ENCODE measurements around the gene AIG1. TPM values are rescaled to one million over a fixed set of nuclear protein-coding genes. Genes with fewer than 3 reads are reported as not detected.

Gene AIG1
- total RNA-seq, 1 experiment from 2014 or later = 51.1 TPM

DNA sequence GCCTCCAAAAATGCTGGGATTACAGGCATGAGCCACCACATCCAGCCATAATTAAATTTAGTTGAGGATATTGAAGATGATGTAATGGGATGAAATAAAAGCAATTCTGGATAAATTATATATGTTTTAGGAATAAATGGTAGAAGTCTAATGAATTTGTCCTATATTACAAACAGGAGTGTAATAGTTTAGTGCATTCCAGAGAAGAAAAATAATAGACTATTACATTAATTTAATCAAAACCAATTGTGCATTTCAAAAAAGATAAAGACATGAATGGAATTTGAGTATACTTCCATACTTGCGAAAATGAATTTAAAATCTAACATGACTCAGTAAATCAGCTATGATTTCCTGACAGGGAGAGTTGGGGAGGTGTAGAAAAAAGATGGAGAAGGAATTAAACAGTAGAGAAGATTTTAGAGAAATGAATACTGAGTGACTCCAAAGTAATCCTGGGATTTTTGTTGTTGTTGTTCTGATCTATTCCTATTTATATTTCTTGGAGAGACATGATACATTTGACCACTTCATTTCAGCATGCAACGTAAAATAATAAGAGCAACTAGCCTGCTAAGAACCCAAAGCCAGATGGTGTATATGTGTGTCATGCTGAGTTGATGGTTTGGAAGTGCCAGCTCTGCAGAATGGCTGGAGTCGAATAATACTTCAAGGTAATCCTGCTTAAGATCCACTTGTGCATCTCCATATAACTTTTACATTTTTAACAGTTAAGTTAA lies 67.4 kb downstream of the AIG1 start:
- DNase-seq (ENCODE audit: low read depth, low spot score) (no peak), ATAC-seq (no peak)
- intact Hi-C loops (cut with micrococcal nuclease) = no loop called here
- Histone ChIP-seq H3K9ac (ENCODE audit: low read length) (no peak overlapping the region), H3K79me2 (ENCODE audit: insufficient read depth, low read length) (no peaks in the 10 kb centered on the region), H2AFZ (ENCODE audit: low read depth, low read length, poor library complexity, severe bottlenecking) (no peak overlapping the region), H3K27me3 (ENCODE audit: insufficient read depth, low read length) (no peaks in the 10 kb centered on the region), H3K9me2 (ENCODE audit: insufficient read depth) (no peaks in the 10 kb centered on the region), H3K4me1 (ENCODE audit: control insufficient read depth in 1 of 2, insufficient read depth in 2 of 2, low read length in 2 of 2) (no peaks in the 10 kb centered on the region), H4K20me1 (ENCODE audit: insufficient read depth) (no peaks in the 10 kb centered on the region), H3K9me3 (ENCODE audit: control insufficient read depth in 1 of 2, insufficient read depth in 1 of 2, low read depth in 1 of 2, low read length in 2 of 2) (peaks cover 0 to 11% of the 10 kb centered on the region in 2 experiments; a peak in 1 of 4 replicates), H3K27ac (ENCODE audit: low read depth, low read length) (no peak overlapping the region), H3K36me3 (ENCODE audit: control insufficient read depth in 1 of 2, insufficient read depth in 2 of 2, low read length in 2 of 2) (no peaks in the 10 kb centered on the region), H3K4me3 (replicated peaks in 1 of 2; ENCODE audit: low read depth in 1 of 2, low read length in 2 of 2) (no peak overlapping the region), H3K4me2 (ENCODE audit: low read length) (no peak overlapping the region)
- BruUV-seq (replicated peaks) = no TSS peak
- ChIA-PET CTCF (no interaction called here), POLR2A (no interaction called here), RAD21 (ENCODE audit: low non-redundant PET in 1 of 2, low total read pairs in 2 of 2, uncharacterized antibody in 2 of 2, unreplicated experiment in 2 of 2) (no interaction called here)
- TF ChIP-seq EZH2phosphoT487 (IDR thresholded peaks at IDR 0.05; ENCODE audit: borderline replicate concordance) (no peak), TCF7L2 (IDR thresholded peaks at IDR 0.05; ENCODE audit: borderline replicate concordance, extremely low read depth, insufficient read depth, insufficient read length) (no peak), EGR1 (IDR thresholded peaks at IDR 0.05; ENCODE audit: low read depth) (no peak), RAD21 (IDR thresholded peaks at IDR 0.05; ENCODE audit: low read depth) (no peak), JUND (IDR thresholded peaks at IDR 0.05) (no peak), FOSL1 (IDR thresholded peaks at IDR 0.05; ENCODE audit: low read depth) (no peak)
- TF ChIP-seq, protein P1, sequence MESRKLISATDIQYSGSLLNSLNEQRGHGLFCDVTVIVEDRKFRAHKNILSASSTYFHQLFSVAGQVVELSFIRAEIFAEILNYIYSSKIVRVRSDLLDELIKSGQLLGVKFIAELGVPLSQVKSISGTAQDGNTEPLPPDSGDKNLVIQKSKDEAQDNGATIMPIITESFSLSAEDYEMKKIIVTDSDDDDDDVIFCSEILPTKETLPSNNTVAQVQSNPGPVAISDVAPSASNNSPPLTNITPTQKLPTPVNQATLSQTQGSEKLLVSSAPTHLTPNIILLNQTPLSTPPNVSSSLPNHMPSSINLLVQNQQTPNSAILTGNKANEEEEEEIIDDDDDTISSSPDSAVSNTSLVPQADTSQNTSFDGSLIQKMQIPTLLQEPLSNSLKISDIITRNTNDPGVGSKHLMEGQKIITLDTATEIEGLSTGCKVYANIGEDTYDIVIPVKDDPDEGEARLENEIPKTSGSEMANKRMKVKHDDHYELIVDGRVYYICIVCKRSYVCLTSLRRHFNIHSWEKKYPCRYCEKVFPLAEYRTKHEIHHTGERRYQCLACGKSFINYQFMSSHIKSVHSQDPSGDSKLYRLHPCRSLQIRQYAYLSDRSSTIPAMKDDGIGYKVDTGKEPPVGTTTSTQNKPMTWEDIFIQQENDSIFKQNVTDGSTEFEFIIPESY (IDR thresholded peaks at IDR 0.05; ENCODE audit: extremely low read depth, insufficient replicate concordance, low read length) = no peak
- TF ChIP-seq, protein P2, sequence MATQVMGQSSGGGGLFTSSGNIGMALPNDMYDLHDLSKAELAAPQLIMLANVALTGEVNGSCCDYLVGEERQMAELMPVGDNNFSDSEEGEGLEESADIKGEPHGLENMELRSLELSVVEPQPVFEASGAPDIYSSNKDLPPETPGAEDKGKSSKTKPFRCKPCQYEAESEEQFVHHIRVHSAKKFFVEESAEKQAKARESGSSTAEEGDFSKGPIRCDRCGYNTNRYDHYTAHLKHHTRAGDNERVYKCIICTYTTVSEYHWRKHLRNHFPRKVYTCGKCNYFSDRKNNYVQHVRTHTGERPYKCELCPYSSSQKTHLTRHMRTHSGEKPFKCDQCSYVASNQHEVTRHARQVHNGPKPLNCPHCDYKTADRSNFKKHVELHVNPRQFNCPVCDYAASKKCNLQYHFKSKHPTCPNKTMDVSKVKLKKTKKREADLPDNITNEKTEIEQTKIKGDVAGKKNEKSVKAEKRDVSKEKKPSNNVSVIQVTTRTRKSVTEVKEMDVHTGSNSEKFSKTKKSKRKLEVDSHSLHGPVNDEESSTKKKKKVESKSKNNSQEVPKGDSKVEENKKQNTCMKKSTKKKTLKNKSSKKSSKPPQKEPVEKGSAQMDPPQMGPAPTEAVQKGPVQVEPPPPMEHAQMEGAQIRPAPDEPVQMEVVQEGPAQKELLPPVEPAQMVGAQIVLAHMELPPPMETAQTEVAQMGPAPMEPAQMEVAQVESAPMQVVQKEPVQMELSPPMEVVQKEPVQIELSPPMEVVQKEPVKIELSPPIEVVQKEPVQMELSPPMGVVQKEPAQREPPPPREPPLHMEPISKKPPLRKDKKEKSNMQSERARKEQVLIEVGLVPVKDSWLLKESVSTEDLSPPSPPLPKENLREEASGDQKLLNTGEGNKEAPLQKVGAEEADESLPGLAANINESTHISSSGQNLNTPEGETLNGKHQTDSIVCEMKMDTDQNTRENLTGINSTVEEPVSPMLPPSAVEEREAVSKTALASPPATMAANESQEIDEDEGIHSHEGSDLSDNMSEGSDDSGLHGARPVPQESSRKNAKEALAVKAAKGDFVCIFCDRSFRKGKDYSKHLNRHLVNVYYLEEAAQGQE (IDR thresholded peaks at IDR 0.05; ENCODE audit: low read depth) = no peak
- TF ChIP-seq, protein P3, sequence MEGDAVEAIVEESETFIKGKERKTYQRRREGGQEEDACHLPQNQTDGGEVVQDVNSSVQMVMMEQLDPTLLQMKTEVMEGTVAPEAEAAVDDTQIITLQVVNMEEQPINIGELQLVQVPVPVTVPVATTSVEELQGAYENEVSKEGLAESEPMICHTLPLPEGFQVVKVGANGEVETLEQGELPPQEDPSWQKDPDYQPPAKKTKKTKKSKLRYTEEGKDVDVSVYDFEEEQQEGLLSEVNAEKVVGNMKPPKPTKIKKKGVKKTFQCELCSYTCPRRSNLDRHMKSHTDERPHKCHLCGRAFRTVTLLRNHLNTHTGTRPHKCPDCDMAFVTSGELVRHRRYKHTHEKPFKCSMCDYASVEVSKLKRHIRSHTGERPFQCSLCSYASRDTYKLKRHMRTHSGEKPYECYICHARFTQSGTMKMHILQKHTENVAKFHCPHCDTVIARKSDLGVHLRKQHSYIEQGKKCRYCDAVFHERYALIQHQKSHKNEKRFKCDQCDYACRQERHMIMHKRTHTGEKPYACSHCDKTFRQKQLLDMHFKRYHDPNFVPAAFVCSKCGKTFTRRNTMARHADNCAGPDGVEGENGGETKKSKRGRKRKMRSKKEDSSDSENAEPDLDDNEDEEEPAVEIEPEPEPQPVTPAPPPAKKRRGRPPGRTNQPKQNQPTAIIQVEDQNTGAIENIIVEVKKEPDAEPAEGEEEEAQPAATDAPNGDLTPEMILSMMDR (IDR thresholded peaks at IDR 0.05 in 2 of 3, conservative IDR thresholded peaks at IDR 0.05 in 1 of 3; ENCODE audit: borderline replicate concordance in 1 of 3, insufficient read depth in 1 of 3, low read depth in 2 of 3, low read length in 2 of 3) = no peak
